Stimulated activated CD4-positive, alpha-beta T cell treated with anti-CD3 and anti-CD28 coated beads, TNF-alpha, amount 100 ng/mL, for 4 hours (primary cell): ENCODE data around the gene PDE4D.
"Not testable (repeated sequence)": the region's sequence is repeated elsewhere in the genome, so short reads cannot be mapped to it uniquely, and the experiment has no call there.

Experiments used
- DNase-seq, 3 experiments: peaks; one replicate each; pipeline ENCODE4 v3.0.0-alpha.2; 2020; ENCODE audit warnings: low read depth in 3 of 3

PDE4D gene

GRCh38 chr5:59471463-59471862 lies 422.1 kb downstream of the PDE4D start:
- no peak for DNase-seq

- DNase-seq = no peak
Measured at GRCh38 chr5:59467969-59468368, 425.6 kb downstream of the PDE4D start.

DNA sequence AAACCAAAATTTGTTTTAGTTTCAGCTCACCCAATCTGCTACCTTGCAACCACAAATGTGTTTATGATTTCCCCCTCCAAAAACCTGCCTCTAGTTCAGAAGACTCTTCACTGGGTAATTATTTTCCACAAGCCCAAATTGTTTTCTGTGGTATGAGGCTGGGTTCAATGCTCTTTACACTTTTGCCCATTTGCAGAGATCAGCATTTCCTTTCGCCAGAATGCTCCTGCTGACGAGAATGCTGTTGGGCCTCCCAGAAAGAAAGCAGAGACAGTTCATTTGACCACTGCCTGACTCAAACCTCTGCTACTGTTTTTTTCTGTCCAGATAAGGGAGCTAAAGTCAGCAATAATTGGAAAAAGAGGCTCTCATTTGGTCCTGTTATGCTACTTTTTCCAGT lies 427.3 kb downstream of the PDE4D start:
- no peak for DNase-seq

DNA sequence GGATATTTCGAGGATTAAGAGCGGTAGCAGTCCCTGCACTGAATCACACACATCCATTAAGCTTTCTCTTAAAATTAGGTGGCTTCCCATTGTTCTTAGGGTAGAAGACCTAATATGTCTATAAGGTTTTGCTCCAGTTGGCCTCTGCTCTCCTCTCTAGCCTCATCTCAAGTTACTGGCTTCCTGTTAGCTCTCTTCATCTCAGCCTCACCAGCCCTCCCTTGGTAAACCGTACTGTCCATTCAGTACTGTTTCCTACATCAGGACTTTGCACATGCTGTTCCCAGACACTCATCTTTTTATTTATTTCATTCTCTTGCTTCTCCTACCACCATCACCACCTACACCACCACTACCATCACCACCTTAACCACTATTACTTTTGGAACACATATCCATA lies 428.6 kb downstream of the PDE4D start:
- no peak for DNase-seq

DNA sequence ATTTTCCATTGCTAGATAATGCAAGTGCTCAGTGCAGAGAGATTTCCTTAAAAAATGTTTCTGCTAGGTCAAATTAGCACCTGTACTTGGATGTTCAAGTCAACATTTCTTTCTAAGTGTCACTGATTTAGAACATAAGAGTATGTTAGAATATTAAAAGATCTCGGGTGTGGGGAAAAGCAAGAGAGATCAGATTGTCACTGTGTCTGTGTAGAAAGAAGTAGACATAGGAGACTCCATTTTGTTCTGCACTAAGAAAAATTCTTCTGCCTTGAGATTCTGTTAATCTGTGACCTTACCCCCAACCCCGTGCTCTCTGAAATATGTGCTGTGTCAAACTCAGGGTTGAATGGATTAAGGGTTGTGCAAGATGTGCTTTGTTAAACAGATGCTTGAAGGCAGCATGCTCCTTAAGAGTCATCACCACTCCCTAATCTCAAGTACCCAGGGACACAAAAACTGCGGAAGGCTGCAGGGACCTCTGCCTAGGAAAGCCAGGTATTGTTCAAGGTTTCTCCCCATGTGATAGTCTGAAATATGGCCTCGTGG lies 429.8 kb downstream of the PDE4D start:
- DNase-seq = not testable (repeated sequence)

GRCh38 chr5:59462956-59463355 lies 430.6 kb downstream of the PDE4D start:
- no peak for DNase-seq

DNA sequence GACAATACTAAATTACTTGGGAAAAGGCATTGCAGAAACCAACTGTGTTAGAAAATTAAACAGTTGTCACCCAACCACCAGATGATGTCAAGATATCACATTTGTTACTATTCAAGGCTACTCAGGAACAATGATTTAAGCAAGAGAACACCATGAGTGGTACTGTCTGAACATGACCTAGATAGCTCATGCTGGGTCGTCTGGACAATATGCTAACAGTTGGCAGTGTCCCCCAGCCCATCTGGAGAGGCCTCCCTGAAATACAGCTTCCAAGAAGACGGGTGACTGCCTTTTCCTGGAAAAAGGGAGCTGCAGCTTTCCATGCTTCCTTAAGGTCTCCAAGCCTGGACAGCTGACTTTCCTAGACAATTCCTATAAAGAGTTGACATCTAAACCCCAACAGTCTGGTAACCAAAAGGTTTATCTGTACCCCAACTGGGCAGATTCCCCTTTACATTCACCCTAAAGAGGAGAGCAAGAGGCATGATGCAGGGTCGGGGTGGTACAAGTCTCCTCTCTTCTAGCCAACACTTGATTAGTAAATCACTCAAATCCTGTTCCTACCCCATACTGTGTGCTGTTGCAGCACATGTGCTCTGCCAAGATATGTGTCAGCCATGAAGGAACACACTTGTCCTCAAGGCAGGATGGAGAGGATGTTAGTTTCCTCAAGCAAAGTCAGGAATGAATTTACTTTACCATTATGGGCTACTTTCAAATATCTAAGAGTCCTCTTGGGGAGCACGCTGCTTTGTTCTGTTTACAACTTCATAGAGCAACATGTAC lies 433.0 kb downstream of the PDE4D start:
- no peak for DNase-seq

DNA sequence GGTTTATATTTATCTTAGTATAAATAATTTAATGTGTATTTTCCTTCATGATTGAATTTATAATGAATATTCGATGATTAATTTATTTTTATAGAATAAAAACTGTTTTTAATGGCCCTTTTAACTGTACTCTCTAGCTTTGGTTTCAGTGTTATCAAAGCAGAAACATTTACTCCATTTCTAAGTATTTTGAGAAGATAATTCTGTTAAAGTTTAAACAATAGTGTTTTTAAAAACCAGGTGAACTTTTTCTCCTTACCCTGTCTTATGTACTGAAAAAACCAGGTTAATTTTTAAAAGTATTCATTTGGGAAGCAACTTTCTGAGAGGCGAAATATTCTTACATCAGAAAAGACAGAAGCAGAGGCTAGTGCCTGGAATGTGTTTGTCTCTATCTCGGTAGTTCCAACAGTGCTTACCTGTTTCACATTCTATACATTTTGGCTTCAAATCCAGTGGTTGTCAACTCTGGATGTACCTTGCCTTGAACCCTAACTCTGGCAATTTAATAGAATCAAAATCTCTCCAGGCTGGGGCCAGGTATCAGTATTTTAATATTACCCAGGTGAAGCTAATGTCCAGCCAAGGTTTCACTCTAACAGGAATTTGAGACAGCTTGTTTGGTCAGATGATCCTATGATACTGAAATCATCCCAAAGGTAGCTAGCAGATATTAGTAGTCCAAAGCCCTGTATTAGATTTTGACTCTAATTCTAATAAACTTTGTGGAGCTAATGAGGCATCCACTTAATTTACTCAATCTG lies 434.4 kb downstream of the PDE4D start:
- DNase-seq = no peak

DNA sequence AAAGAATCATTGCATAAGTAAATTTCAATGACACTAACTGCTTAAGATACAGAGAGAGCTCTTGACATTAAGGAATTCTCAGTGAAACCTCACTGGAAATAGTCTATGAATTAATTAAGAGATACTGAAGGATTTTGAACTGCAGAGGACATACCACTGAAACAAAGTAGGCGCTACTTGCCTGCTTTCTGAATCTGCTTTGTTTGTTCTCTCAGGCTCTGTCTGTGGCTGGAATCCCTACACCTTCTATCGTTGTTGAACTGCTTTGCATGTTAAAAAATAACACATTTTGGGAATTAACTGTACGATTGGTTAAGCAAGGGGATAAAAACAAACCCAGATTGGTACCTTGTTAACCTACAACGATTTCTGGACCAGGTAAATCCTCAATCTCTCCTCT lies 435.2 kb downstream of the PDE4D start:
- no peak for DNase-seq

DNA sequence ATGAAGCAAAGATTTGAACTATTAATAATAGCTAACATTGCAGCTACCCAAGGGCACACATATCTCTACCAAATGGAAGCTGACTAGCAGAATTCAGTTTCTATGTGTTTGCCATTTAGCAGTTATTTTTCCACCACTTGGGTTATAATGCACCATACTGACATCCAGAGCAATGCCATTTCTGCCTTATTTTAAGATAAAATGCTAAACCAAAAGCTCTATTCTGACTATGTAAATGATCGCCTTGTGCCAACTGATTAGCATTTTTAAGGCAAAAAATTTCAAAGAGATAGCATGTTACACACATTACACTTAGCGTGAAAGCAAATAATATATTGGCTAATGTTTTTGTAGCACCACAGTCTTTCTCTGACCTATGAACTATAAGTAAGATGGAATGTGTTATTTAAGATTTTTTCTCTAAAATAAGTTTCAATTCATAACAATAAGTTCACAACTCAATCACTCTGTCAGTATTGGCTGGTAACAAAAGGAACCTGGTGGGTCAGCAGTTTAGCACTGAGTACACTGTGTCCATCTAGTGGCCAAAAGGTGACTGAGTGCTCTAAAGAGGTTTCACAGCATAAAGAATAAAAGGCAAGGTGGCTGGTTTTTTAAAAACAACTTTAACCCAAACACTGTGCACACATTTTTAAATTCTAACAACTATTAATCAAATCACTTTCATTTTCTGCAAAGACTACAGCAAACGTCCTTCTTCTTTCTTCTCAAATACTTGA lies 443.5 kb downstream of the PDE4D start:
- no peak for DNase-seq

DNA sequence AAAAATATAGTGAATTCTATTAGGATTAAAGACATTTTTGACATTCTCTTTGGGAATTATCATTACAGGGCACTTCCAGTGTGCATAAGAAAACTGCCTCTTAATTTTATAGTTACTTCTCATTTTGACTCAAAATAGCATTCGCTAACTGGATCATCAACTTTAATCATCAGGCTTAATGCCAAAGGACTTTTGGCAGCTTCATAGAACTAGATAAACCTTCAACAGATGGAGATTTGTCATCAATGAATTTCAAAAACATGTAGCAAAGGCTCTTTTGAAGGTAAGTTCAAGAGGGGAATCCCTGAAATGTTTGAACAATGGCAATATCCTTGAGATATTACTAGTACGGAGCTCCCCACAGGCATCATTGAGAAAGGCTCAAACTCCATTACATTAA lies 447.2 kb downstream of the PDE4D start:
- no peak for DNase-seq

- no peak for DNase-seq
Measured at GRCh38 chr5:59445741-59446140, 447.8 kb downstream of the PDE4D start.

GRCh38 chr5:59439303-59439702 lies 454.2 kb downstream of the PDE4D start:
- DNase-seq = no peak

GRCh38 chr5:59437176-59437575 lies 456.4 kb downstream of the PDE4D start:
- DNase-seq = no peak

DNA sequence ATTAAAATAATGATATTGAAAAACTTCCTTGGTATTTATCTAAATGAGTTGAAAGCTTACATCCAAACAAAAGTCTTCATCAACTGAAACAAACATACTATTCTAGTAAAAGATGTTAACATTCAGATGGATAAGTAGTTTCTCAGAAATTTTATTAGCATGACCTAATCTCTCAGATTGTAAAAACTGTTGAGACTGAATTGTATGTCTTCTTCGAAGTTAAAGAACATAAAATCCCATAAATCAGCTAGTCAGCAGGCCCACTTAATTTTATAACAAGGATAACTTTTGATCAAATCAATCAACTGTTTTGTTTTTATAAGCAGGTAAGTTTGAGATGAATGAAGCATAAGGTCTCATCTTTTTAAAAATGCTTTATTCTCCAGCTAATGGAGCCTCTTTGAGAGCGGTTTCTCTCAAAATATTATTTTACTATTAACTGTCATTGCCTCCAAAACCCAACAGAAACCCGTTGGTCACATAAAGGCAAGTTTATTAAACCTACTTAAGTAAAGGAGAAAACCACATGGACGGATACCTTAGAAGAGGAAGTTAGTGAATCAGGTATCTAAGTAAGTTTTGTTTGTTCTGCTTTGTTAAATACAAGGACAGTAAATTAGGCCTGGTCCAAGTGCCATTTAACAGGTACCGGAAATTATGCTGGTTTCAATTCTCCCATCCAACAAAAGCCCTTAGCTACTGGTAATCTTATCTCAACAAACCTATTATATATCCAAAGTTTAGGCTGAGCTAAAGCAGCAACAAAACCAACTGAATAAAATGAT lies 457.0 kb downstream of the PDE4D start:
- no peak for DNase-seq

- DNase-seq = no peak
Measured at GRCh38 chr5:59433174-59433573, 460.4 kb downstream of the PDE4D start.

DNA sequence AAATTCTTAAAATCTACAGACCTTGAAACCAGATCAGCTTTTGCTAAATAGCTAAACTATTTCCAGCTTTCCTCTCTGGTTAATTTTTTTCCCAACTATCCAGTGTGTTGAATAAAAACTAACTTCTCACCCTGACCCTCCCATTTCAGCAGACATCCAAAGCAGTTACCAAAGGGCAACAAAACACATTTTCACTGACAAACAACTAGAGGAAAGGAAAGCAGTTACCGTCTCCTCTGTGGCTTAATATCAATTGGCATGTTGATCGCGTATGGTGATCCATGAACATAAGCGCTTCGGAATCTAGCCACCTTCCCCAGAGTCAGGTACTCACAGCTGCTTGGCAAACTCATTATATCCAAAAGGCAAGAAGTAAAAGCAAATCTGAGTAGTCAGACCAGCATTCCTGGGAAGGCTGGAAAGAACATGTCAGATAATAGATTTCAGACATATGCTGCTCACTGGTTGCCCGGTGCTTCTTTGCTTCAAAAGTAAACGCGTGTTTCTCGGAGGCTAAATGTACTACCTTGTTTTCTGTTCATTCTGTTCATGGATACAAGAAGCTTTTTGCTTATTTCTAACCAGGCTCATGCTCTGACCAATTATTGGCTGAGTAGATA lies 463.4 kb downstream of the PDE4D start:
- no peak for DNase-seq

GRCh38 chr5:59428391-59428790 lies 465.1 kb downstream of the PDE4D start:
- DNase-seq = no peak

GRCh38 chr5:59424515-59424914 lies 469.0 kb downstream of the PDE4D start:
- DNase-seq = no peak

GRCh38 chr5:59423021-59423420 lies 470.5 kb downstream of the PDE4D start:
- DNase-seq = no peak
